ENCODE measurements around the gene OR2T5. TPM values are rescaled to one million over a fixed set of nuclear protein-coding genes. Genes with fewer than 3 reads are reported as not detected.
"Not testable (repeated sequence)": the region's sequence is repeated elsewhere in the genome, so short reads cannot be mapped to it uniquely, and the experiment has no call there.

Gene OR2T5
- total and polyA plus RNA-seq, 2 donors: not detected

DNA sequence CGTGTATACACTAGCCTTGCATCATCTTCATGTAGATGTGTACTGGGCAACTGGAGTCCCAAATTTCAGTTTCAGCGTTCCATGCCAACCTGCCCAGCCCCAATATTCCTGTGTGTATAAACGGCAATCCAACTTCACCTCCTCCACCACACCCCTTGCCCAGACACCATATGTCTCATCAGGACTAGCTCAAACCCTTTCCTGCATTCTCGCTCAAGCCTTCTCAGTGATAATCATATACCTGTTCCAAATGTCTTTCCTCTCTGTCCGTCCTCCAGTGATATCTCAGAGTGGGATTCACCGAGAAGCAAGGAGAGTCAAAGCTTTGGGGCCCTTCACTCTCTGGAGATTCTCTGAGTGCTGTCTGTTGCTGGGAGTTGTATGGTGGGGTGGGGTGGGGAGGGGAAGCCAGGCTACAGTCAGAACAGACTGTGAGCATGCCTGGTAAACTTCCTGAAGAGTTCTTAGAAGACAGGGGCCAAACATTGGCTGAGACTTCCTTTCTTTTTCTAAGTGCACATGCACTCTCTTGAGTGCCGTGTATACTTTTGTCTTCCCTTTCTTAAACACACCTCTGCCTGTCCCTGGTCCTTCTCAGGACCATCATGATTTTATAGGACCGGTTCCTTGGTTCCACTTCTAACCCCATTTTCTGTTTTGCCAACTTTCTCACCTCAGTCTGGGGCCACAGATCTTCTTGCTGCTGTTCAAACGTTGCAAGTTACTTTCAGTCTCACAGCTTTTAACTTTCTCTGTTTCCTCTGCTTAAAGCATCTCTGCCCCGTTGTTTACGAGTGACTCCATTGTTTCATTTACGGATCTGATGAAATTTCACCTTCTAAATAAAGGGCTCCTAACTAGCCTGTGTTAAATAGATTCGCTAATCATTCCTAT is 6.5 kb upstream of the OR2T5 start:
- 54% methylated on average over 13 of the region's 13 CpGs for WGBS
- H3K4me1 ChIP-seq (ENCODE audit: control insufficient read depth in 2 of 2, insufficient read depth in 2 of 2, low read length in 2 of 2); H3K36me3 ChIP-seq (ENCODE audit: control insufficient read depth in 2 of 2, insufficient read depth in 2 of 2, low read length in 1 of 2); H3K27me3 ChIP-seq (ENCODE audit: control insufficient read depth in 2 of 2, insufficient read depth in 1 of 2, low read length in 1 of 2); H3K9me3 ChIP-seq (ENCODE audit: control insufficient read depth in 2 of 2, insufficient read depth in 1 of 2, low read length in 1 of 2): not testable (repeated sequence)
- peak in 5 of 9 donors; percentile 13 to 50 (median 13) for DNase-seq (ENCODE audit: low read depth in 6 of 9, low spot score in 9 of 9)
- peak overlapping the region in 1 of 2 donors; percentile 65 for H3K27ac ChIP-seq (ENCODE audit: low read depth in 1 of 2, low read length in 1 of 2)
- H3K4me3 ChIP-seq (ENCODE audit: low read length in 2 of 2): peak overlapping the region in 1 of 2 donors; percentile 32

- not testable (repeated sequence) for H3K27me3 ChIP-seq (ENCODE audit: control insufficient read depth in 2 of 2, insufficient read depth in 1 of 2, low read length in 1 of 2); H3K9me3 ChIP-seq (ENCODE audit: control insufficient read depth in 2 of 2, insufficient read depth in 1 of 2, low read length in 1 of 2); H3K36me3 ChIP-seq (ENCODE audit: control insufficient read depth in 2 of 2, insufficient read depth in 2 of 2, low read length in 1 of 2); H3K27ac ChIP-seq (ENCODE audit: low read depth in 1 of 2, low read length in 1 of 2); H3K4me1 ChIP-seq (ENCODE audit: control insufficient read depth in 2 of 2, insufficient read depth in 2 of 2, low read length in 2 of 2); DNase-seq (ENCODE audit: low read depth in 6 of 9, low spot score in 9 of 9); H3K4me3 ChIP-seq (ENCODE audit: low read length in 2 of 2)
- no CpG with 5 or more reads among the region's 5 CpGs for WGBS
Observed at GRCh38 chr1:248496661-248497060, 8.3 kb downstream of the OR2T5 start.

- H3K27ac ChIP-seq (ENCODE audit: low read depth in 1 of 2, low read length in 1 of 2); H3K9me3 ChIP-seq (ENCODE audit: control insufficient read depth in 2 of 2, insufficient read depth in 1 of 2, low read length in 1 of 2); H3K27me3 ChIP-seq (ENCODE audit: control insufficient read depth in 2 of 2, insufficient read depth in 1 of 2, low read length in 1 of 2); H3K36me3 ChIP-seq (ENCODE audit: control insufficient read depth in 2 of 2, insufficient read depth in 2 of 2, low read length in 1 of 2); DNase-seq (ENCODE audit: low read depth in 6 of 9, low spot score in 9 of 9); H3K4me3 ChIP-seq (ENCODE audit: low read length in 2 of 2); H3K4me1 ChIP-seq (ENCODE audit: control insufficient read depth in 2 of 2, insufficient read depth in 2 of 2, low read length in 2 of 2): not testable (repeated sequence)
- 96% methylated on average over 1 of the region's 2 CpGs for WGBS
Observed at GRCh38 chr1:248500305-248501035, 12.1 kb downstream of the OR2T5 start.

DNA sequence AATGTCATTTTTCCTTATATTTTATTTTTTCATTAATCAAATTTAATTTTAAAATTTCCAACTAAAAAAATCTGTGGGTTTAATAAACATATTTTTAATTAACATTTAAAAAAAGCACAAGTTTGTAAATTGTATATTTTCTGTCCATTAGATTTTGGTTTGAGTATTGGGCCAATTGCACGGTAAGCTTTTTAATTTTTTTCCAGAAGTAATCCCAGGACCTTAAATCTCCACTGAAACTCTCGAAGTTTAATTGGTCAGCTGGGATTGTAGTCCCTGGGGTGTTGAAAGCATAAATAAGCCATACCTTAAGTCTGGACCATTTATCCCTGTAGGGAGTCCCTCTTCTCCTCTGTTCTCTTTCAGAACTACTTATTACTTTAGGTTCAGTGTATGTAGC is 19.4 kb downstream of the OR2T5 start, which contains the start of gene OR2G6:
Gene OR2G6, plus strand, starts transcription at position 301 of the 400 bp plus-strand sequence. CDS start 13,574 bp downstream, outside the sequence.
- H3K27ac ChIP-seq (ENCODE audit: low read depth in 1 of 2, low read length in 1 of 2); H3K36me3 ChIP-seq (ENCODE audit: control insufficient read depth in 2 of 2, insufficient read depth in 2 of 2, low read length in 1 of 2); DNase-seq (ENCODE audit: low read depth in 6 of 9, low spot score in 9 of 9); H3K4me1 ChIP-seq (ENCODE audit: control insufficient read depth in 2 of 2, insufficient read depth in 2 of 2, low read length in 2 of 2); H3K27me3 ChIP-seq (ENCODE audit: control insufficient read depth in 2 of 2, insufficient read depth in 1 of 2, low read length in 1 of 2); H3K9me3 ChIP-seq (ENCODE audit: control insufficient read depth in 2 of 2, insufficient read depth in 1 of 2, low read length in 1 of 2); H3K4me3 ChIP-seq (ENCODE audit: low read length in 2 of 2): not testable (repeated sequence)
- WGBS: no CpG with 5 or more reads among the region's 2 CpGs

- H3K4me1 ChIP-seq (ENCODE audit: control insufficient read depth in 2 of 2, insufficient read depth in 2 of 2, low read length in 2 of 2); DNase-seq (ENCODE audit: low read depth in 6 of 9, low spot score in 9 of 9); H3K4me3 ChIP-seq (ENCODE audit: low read length in 2 of 2); H3K9me3 ChIP-seq (ENCODE audit: control insufficient read depth in 2 of 2, insufficient read depth in 1 of 2, low read length in 1 of 2); H3K36me3 ChIP-seq (ENCODE audit: control insufficient read depth in 2 of 2, insufficient read depth in 2 of 2, low read length in 1 of 2); H3K27me3 ChIP-seq (ENCODE audit: control insufficient read depth in 2 of 2, insufficient read depth in 1 of 2, low read length in 1 of 2); H3K27ac ChIP-seq (ENCODE audit: low read depth in 1 of 2, low read length in 1 of 2): not testable (repeated sequence)
Observed at GRCh38 chr1:248510217-248510616, 21.8 kb downstream of the OR2T5 start.

- H3K36me3 ChIP-seq (ENCODE audit: control insufficient read depth in 2 of 2, insufficient read depth in 2 of 2, low read length in 1 of 2): no peaks in the 10 kb centered on the region
- DNase-seq (ENCODE audit: low read depth in 6 of 9, low spot score in 9 of 9): no peak
- no peak overlapping the region for H3K27ac ChIP-seq (ENCODE audit: low read depth in 1 of 2, low read length in 1 of 2)
- H3K4me1 ChIP-seq (ENCODE audit: control insufficient read depth in 2 of 2, insufficient read depth in 2 of 2, low read length in 2 of 2): no peaks in the 10 kb centered on the region
- H3K9me3 ChIP-seq (ENCODE audit: control insufficient read depth in 2 of 2, insufficient read depth in 1 of 2, low read length in 1 of 2): peaks cover 0 to 7% of the 10 kb centered on the region in 2 donors
- no peaks in the 10 kb centered on the region for H3K27me3 ChIP-seq (ENCODE audit: control insufficient read depth in 2 of 2, insufficient read depth in 1 of 2, low read length in 1 of 2)
- 95% methylated on average over 12 of the region's 12 CpGs for WGBS
- no peak overlapping the region for H3K4me3 ChIP-seq (ENCODE audit: low read length in 2 of 2)
Observed at GRCh38 chr1:248521856-248522255, 33.5 kb downstream of the OR2T5 start.

- H3K4me3 ChIP-seq (ENCODE audit: low read length in 2 of 2); DNase-seq (ENCODE audit: low read depth in 6 of 9, low spot score in 9 of 9); H3K4me1 ChIP-seq (ENCODE audit: control insufficient read depth in 2 of 2, insufficient read depth in 2 of 2, low read length in 2 of 2); H3K36me3 ChIP-seq (ENCODE audit: control insufficient read depth in 2 of 2, insufficient read depth in 2 of 2, low read length in 1 of 2); H3K27me3 ChIP-seq (ENCODE audit: control insufficient read depth in 2 of 2, insufficient read depth in 1 of 2, low read length in 1 of 2); H3K9me3 ChIP-seq (ENCODE audit: control insufficient read depth in 2 of 2, insufficient read depth in 1 of 2, low read length in 1 of 2); H3K27ac ChIP-seq (ENCODE audit: low read depth in 1 of 2, low read length in 1 of 2): not testable (repeated sequence)
Observed at GRCh38 chr1:248537449-248537848, 49.1 kb downstream of the OR2T5 start.

Other genes starting within 250 kb of the OR2T5 start
- gene OR2T33, start 210.6 kb upstream of the OR2T5 start, total RNA-seq: not detected
- gene OR2T33, start 210.6 kb upstream of the OR2T5 start, polyA plus RNA-seq: not detected
- not detected for gene OR2T12, start 185.2 kb upstream of the OR2T5 start, total RNA-seq
- gene OR2T12, start 185.2 kb upstream of the OR2T5 start, polyA plus RNA-seq: not detected
- gene OR2M7, start 164.0 kb upstream of the OR2T5 start, total RNA-seq: not detected
- gene OR2M7, start 164.0 kb upstream of the OR2T5 start, polyA plus RNA-seq: not detected
- not detected for gene OR14C36, start 139.8 kb upstream of the OR2T5 start, total RNA-seq
- 0.07 TPM for gene OR14C36, start 139.8 kb upstream of the OR2T5 start, polyA plus RNA-seq
- not detected for gene OR2T4, start 126.9 kb upstream of the OR2T5 start, total RNA-seq
- gene OR2T4, start 126.9 kb upstream of the OR2T5 start, polyA plus RNA-seq: not detected
- not detected for gene OR2T6, start 112.8 kb upstream of the OR2T5 start, total RNA-seq
- not detected for gene OR2T6, start 112.8 kb upstream of the OR2T5 start, polyA plus RNA-seq
- gene OR2T1, start 85.5 kb upstream of the OR2T5 start, total RNA-seq: not detected
- 0.02 TPM for gene OR2T1, start 85.5 kb upstream of the OR2T5 start, polyA plus RNA-seq
- gene OR2T2, start 43.0 kb upstream of the OR2T5 start, total RNA-seq: not detected
- gene OR2T2, start 43.0 kb upstream of the OR2T5 start, polyA plus RNA-seq: under 0.01 TPM
- not detected for gene OR2T3, start 15.2 kb upstream of the OR2T5 start, total RNA-seq
- gene OR2T3, start 15.2 kb upstream of the OR2T5 start, polyA plus RNA-seq: 0.11 TPM
- gene OR2G6, start 19.5 kb downstream of the OR2T5 start, total RNA-seq: not detected
- gene OR2G6, start 19.5 kb downstream of the OR2T5 start, polyA plus RNA-seq: 0.05 TPM
- not detected for gene OR2T29, start 74.2 kb downstream of the OR2T5 start, total RNA-seq
- not detected for gene OR2T29, start 74.2 kb downstream of the OR2T5 start, polyA plus RNA-seq
- gene OR2T34, start 86.2 kb downstream of the OR2T5 start, total RNA-seq: not detected
- 0.02 TPM for gene OR2T34, start 86.2 kb downstream of the OR2T5 start, polyA plus RNA-seq
- not detected for gene OR2T10, start 109.1 kb downstream of the OR2T5 start, total RNA-seq
- gene OR2T10, start 109.1 kb downstream of the OR2T5 start, polyA plus RNA-seq: not detected
- under 0.01 TPM for gene OR2T11, start 146.5 kb downstream of the OR2T5 start, total RNA-seq
- gene OR2T11, start 146.5 kb downstream of the OR2T5 start, polyA plus RNA-seq: not detected
- gene OR2T35, start 156.7 kb downstream of the OR2T5 start, total RNA-seq: not detected
- not detected for gene OR2T35, start 156.7 kb downstream of the OR2T5 start, polyA plus RNA-seq
- not detected for gene OR2T27, start 166.9 kb downstream of the OR2T5 start, total RNA-seq
- not detected for gene OR2T27, start 166.9 kb downstream of the OR2T5 start, polyA plus RNA-seq
- not detected for gene OR14I1, start 214.2 kb downstream of the OR2T5 start, total RNA-seq
- not detected for gene OR14I1, start 214.2 kb downstream of the OR2T5 start, polyA plus RNA-seq